B cell (primary cell): Measurements from ENCODE around the gene GRAMD2B. TPM values are rescaled to one million over a fixed set of nuclear protein-coding genes. Genes with fewer than 3 reads are reported as not detected.

Experiments used
- ATAC-seq: fragments of 200-7000 bp; cut with Tn5 transposase; one replicate; pipeline ENCODE4 v1.10.0; 2021; ENCODE audit warnings: low read depth, mild to moderate bottlenecking, moderate number of reproducible peaks, moderate library complexity
- CTCF ChIA-PET: fragments of 350-600 bp; sonication (Branson Sonifier 250); formaldehyde crosslinking; loops from one replicate; lab custom pipeline; 2021; ENCODE audit warnings: antibody characterized with exemption, inconsistent platforms; lab: Charles Lee
- POLR2A ChIA-PET: fragments of 350-600 bp; sonication (Branson Sonifier 250); formaldehyde crosslinking; loops from one replicate; lab custom pipeline; 2021; ENCODE audit warnings: antibody characterized with exemption; lab: Charles Lee
- DNase-seq: peaks from one replicate; pipeline ENCODE4 v3.0.0; 2013
- H2AFZ ChIP-seq: 2 replicates; pipeline ENCODE4 v1.6.1; 2012; ENCODE audit warnings: mild to moderate bottlenecking, low read depth, low read length; ENCODE audit not compliant: insufficient read depth, poor library complexity, severe bottlenecking
- H3K27ac ChIP-seq, 2 donors: 1 replicate in 1 of 2; 2 replicates in 1 of 2; pipeline ENCODE4 v1.5.1; 2012 to 2013; ENCODE audit warnings: low read length in 2 of 2, mild to moderate bottlenecking in 2 of 2, moderate library complexity in 1 of 2
- H3K27me3 ChIP-seq, 4 experiments: fragments of 200-600 bp in 1 of 4; sonication (generic) in 1 of 4; replicated peaks in 1 of 4; 1 replicate in 2 of 4; 2 replicates in 2 of 4; pipeline versions ENCODE4 v1.6.1 to v1.7.0; 2013 to 2016; ENCODE audit warnings: low read length in 3 of 4, mild to moderate bottlenecking in 2 of 4, mixed read lengths in 1 of 4, moderate library complexity in 1 of 4; ENCODE audit not compliant: insufficient read depth in 4 of 4, control insufficient read depth in 3 of 4; ENCODE audit errors: control extremely low read depth in 1 of 4
- H3K36me3 ChIP-seq, 2 experiments: replicated peaks in 1 of 2; 1 replicate in 1 of 2; 2 replicates in 1 of 2; pipeline versions ENCODE4 v1.6.1 to v1.7.1; 2013; ENCODE audit warnings: low read length in 1 of 2; ENCODE audit not compliant: insufficient read depth in 2 of 2, control insufficient read depth in 1 of 2; ENCODE audit errors: control extremely low read depth in 1 of 2, extremely low read depth in 1 of 2
- H3K4me1 ChIP-seq, 2 donors: fragments of 200-600 bp in 1 of 2; sonication (generic) in 1 of 2; 1 replicate in 1 of 2; 2 replicates in 1 of 2; pipeline versions ENCODE4 v1.5.1 to v1.6.1; 2013 to 2017; ENCODE audit warnings: low read length in 2 of 2; ENCODE audit not compliant: control insufficient read depth in 2 of 2, insufficient read depth in 2 of 2
- H3K4me2 ChIP-seq: replicated peaks from 2 replicates; pipeline ENCODE3; 2012; ENCODE audit warnings: mild to moderate bottlenecking, low read depth, low read length; ENCODE audit not compliant: poor library complexity, severe bottlenecking
- H3K4me3 ChIP-seq, 5 experiments: fragments of 200-600 bp in 1 of 5; sonication (generic) in 1 of 5; 1 replicate in 3 of 5; 2 replicates in 2 of 5; pipeline versions ENCODE4 v1.5.1 to v1.7.0; 2011 to 2016; ENCODE audit warnings: low read length in 4 of 5, mild to moderate bottlenecking in 4 of 5, low read depth in 2 of 5, control low read depth in 1 of 5, moderate library complexity in 1 of 5; ENCODE audit not compliant: insufficient read depth in 1 of 5; ENCODE audit errors: control extremely low read depth in 1 of 5, extremely low read depth in 1 of 5
- H3K79me2 ChIP-seq: fragments of 200-600 bp; sonication (generic); one replicate; pipeline ENCODE4 v1.6.0; 2016; ENCODE audit warnings: low read length; ENCODE audit not compliant: control insufficient read depth, insufficient read depth
- H3K9ac ChIP-seq: fragments of 200-600 bp; sonication (generic); 2 replicates; pipeline ENCODE4 v1.6.1; 2017; ENCODE audit warnings: mild to moderate bottlenecking, low read length, moderate library complexity
- H3K9me3 ChIP-seq, 3 donors: one replicate each; pipeline versions ENCODE4 v1.6.1 to v1.7.1; 2013; ENCODE audit warnings: low read length in 2 of 3; ENCODE audit not compliant: control insufficient read depth in 2 of 3, insufficient read depth in 1 of 3; ENCODE audit errors: control extremely low read depth in 1 of 3
- H4K20me1 ChIP-seq: 2 replicates; pipeline ENCODE4 v1.6.0; 2012; ENCODE audit warnings: mild to moderate bottlenecking, low read length; ENCODE audit not compliant: insufficient read depth, control insufficient read depth, poor library complexity, severe bottlenecking
- H3K27ac Mint-ChIP-seq: one replicate; pipeline ENCODE4 v1.8.0; 2021; ENCODE audit warnings: mixed read lengths
- H3K27me3 Mint-ChIP-seq: one replicate; pipeline ENCODE4 v1.8.0; 2021; ENCODE audit warnings: mixed read lengths
- H3K4me1 Mint-ChIP-seq: one replicate; pipeline ENCODE4 v1.8.0; 2021; ENCODE audit warnings: mixed read lengths
- H3K4me3 Mint-ChIP-seq: one replicate; pipeline ENCODE4 v1.8.0; 2021; ENCODE audit warnings: mixed read lengths
- H3K9me3 Mint-ChIP-seq: one replicate; pipeline ENCODE4 v1.8.0; 2022; ENCODE audit warnings: mixed read lengths; ENCODE audit not compliant: insufficient read depth
- EZH2 ChIP-seq: IDR thresholded peaks from 2 replicates; pipeline ENCODE4 v1.6.1; 2012; ENCODE audit warnings: borderline replicate concordance, low read depth, mild to moderate bottlenecking, moderate library complexity, low read length; ENCODE audit not compliant: insufficient read depth, poor library complexity, severe bottlenecking
- WGBS: methylation state at CpG from one replicate; pipeline ENCODE4 v1.1.5; 2013; ENCODE audit warnings: missing lambda C conversion rate; ENCODE audit not compliant: insufficient coverage; 5-methylcytosine and 5-hydroxymethylcytosine counted together
- intact Hi-C: fragments of 100-400 bp; cut with micrococcal nuclease; formaldehyde crosslinking; loops from one replicate; pipeline ENCODE4 v1.10.0; 2022
- polyA plus RNA-seq: library from polyadenylated mRNA; depleted of rRNA; stranded (reverse); fragments of >200 nt; gene quantifications from 2 replicates; pipeline ENCODE4 v1.2.3, GENCODE V29; 2012
- total RNA-seq, 2 donors: library from RNA; stranded (reverse); fragments of 120-200 nt in 1 of 2; gene quantifications; 1 replicate in 1 of 2; 2 replicates in 1 of 2; pipeline versions ENCODE4 v1.2.3 to v1.2.4, GENCODE V29; 2013 to 2022
- TF ChIP-seq, protein P1 (sequence below): fragments of 200-600 bp; IDR thresholded peaks from one replicate; pipeline ENCODE4 v1.8.0; 2022; ENCODE audit warnings: antibody characterized with exemption, mild to moderate bottlenecking

Gene GRAMD2B
- total and polyA plus RNA-seq, 2 donors (not counting 1 experiment from before 2014, with no cell fraction given), result 0.86 to 3.6 TPM

DNA sequence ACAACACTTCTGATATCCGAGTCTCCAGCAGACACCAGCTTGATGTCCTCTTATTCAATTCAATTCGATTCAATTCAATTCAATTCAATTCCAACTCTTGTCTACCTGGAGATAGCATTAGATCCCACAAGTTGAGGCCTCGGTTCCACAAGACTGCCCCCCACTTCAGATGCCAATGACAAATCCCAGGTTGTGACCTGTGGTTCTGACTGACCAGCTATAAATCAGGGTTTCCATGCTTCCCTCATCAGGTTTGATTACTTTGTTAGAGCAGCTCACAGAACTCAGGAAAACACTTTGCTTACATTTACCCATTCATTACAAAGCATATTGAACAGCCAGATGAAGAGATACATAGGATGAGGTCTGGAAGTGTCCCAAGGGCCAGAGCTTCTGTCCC, 89.2 kb downstream of the GRAMD2B start:
- H3K4me1 Mint-ChIP-seq, result peaks cover 9% of the 10 kb centered on the region

DNA sequence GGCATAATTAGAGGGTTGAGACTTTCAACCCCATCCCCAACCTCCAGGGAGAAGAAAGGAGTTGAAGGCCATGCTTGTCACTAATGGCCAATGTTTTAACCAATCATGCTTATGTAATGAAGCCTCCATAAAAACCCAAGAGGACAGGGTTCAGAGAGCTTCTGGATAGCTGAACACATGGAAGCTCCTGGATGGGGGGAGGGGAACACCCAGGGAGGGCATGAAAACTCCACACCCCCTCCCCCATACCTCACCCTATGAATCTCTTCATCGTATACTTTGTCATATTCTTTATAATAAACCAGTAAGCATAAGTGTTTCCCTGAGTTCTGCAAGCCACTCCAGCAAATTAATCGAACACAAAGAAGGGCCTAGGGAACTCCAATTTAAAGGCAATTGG, 90.1 kb downstream of the GRAMD2B start:
- H3K27me3 ChIP-seq, result no peaks in the 10 kb centered on the region
- Mint-ChIP-seq H3K27ac (no peak overlapping the region), H3K9me3 (no peaks in the 10 kb centered on the region), H3K4me1 (peaks cover 9% of the 10 kb centered on the region), H3K27me3 (peaks cover 4% of the 10 kb centered on the region), H3K4me3 (no peak overlapping the region)
- WGBS, result no CpG with 5 or more reads among the region's 2 CpGs
- no peak for TF ChIP-seq EZH2
- TF ChIP-seq, protein P1, sequence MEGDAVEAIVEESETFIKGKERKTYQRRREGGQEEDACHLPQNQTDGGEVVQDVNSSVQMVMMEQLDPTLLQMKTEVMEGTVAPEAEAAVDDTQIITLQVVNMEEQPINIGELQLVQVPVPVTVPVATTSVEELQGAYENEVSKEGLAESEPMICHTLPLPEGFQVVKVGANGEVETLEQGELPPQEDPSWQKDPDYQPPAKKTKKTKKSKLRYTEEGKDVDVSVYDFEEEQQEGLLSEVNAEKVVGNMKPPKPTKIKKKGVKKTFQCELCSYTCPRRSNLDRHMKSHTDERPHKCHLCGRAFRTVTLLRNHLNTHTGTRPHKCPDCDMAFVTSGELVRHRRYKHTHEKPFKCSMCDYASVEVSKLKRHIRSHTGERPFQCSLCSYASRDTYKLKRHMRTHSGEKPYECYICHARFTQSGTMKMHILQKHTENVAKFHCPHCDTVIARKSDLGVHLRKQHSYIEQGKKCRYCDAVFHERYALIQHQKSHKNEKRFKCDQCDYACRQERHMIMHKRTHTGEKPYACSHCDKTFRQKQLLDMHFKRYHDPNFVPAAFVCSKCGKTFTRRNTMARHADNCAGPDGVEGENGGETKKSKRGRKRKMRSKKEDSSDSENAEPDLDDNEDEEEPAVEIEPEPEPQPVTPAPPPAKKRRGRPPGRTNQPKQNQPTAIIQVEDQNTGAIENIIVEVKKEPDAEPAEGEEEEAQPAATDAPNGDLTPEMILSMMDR, result no peak
- H3K36me3 ChIP-seq, result no peaks in the 10 kb centered on the region
- H2AFZ ChIP-seq, result no peak overlapping the region
- no peak overlapping the region for H3K4me2 ChIP-seq
- no peaks in the 10 kb centered on the region for H3K9me3 ChIP-seq
- intact Hi-C loops, result no loop called here
- no peaks in the 10 kb centered on the region for H3K4me1 ChIP-seq
- ChIA-PET CTCF (interaction anchor here (1.5 kb wide), 1 partner anchor 13 kb away, joined by 5 read pairs; no protein-coding TSS in a partner anchor), POLR2A (no interaction called here)
- DNase-seq (no peak), ATAC-seq (no peak)
- H3K4me3 ChIP-seq, result no peak overlapping the region
- H3K9ac ChIP-seq, result no peak overlapping the region
- H4K20me1 ChIP-seq, result no peaks in the 10 kb centered on the region
- no peak overlapping the region for H3K27ac ChIP-seq
- H3K79me2 ChIP-seq, result no peaks in the 10 kb centered on the region

More for the DNA sequence above, 89.2 kb downstream of the GRAMD2B start:
- DNase-seq (no peak), ATAC-seq (no peak)
- Histone ChIP-seq H4K20me1 (no peaks in the 10 kb centered on the region), H2AFZ (no peak overlapping the region), H3K79me2 (no peaks in the 10 kb centered on the region), H3K36me3 (no peaks in the 10 kb centered on the region), H3K4me2 (no peak overlapping the region), H3K9ac (no peak overlapping the region), H3K4me1 (no peaks in the 10 kb centered on the region), H3K4me3 (no peak overlapping the region), H3K27me3 (no peaks in the 10 kb centered on the region), H3K27ac (no peak overlapping the region), H3K9me3 (no peaks in the 10 kb centered on the region)
- no peak for TF ChIP-seq EZH2
- TF ChIP-seq, protein P1, result no peak
- Mint-ChIP-seq H3K27me3 (peaks cover 4% of the 10 kb centered on the region), H3K4me3 (no peak overlapping the region), H3K27ac (no peak overlapping the region), H3K9me3 (no peaks in the 10 kb centered on the region)
- 95% methylated on average over 3 of the region's 3 CpGs for WGBS
- intact Hi-C loops, result no loop called here
- ChIA-PET CTCF (interaction anchor here (1.5 kb wide), 1 partner anchor 12 kb away, joined by 5 read pairs; no protein-coding TSS in a partner anchor), POLR2A (no interaction called here)
